WTC11 (cell line): ENCODE measurements around the gene RABGEF1. TPM values are rescaled to one million over a fixed set of nuclear protein-coding genes. Genes with fewer than 3 reads are reported as not detected.

Experiments
- ATAC-seq: fragments of 200-7000 bp; cut with Tn5 transposase; 2 replicates; pipeline ENCODE4 v1.10.0; 2021; ENCODE audit warnings: mild to moderate bottlenecking, moderate library complexity
- CTCF ChIA-PET: fragments of 300-600 bp; sonication (Branson Sonifier 250); formaldehyde crosslinking; loops from one replicate; lab custom pipeline; 2021; ENCODE audit warnings: antibody characterized with exemption; lab: Charles Lee
- POLR2A ChIA-PET: fragments of 350-600 bp; sonication (Branson Sonifier 250); formaldehyde crosslinking; loops from one replicate; lab custom pipeline; 2021; ENCODE audit warnings: antibody characterized with exemption; lab: Charles Lee
- DNase-seq: peaks from one replicate; pipeline ENCODE4 v3.0.0; 2021; ENCODE audit warnings: low spot score
- H3K27ac Mint-ChIP-seq: 2 replicates; pipeline ENCODE4 v1.8.0; 2021; ENCODE audit warnings: mixed read lengths
- H3K27me3 Mint-ChIP-seq: 2 replicates; pipeline ENCODE4 v1.8.0; 2021; ENCODE audit warnings: low read depth, mild to moderate bottlenecking, moderate library complexity, mixed read lengths
- H3K36me3 Mint-ChIP-seq: 2 replicates; pipeline ENCODE4 v1.8.0; 2021; ENCODE audit warnings: mixed read lengths
- H3K4me1 Mint-ChIP-seq: 2 replicates; pipeline ENCODE4 v1.8.0; 2022; ENCODE audit warnings: mixed read lengths
- H3K4me3 Mint-ChIP-seq: 2 replicates; pipeline ENCODE4 v1.8.0; 2021; ENCODE audit warnings: mild to moderate bottlenecking, moderate library complexity, mixed read lengths
- H3K9me3 Mint-ChIP-seq: 2 replicates; pipeline ENCODE4 v1.8.0; 2021; ENCODE audit warnings: mixed read lengths
- CREB1 ChIP-seq: sonication (generic); formaldehyde crosslinking; IDR thresholded peaks from 2 replicates; pipeline ENCODE4 v1.8.0; 2023; ENCODE audit warnings: mild to moderate bottlenecking, missing genetic modification reagents
- ETV6 ChIP-seq: sonication (generic); formaldehyde crosslinking; IDR thresholded peaks from 2 replicates; pipeline ENCODE4 v1.8.1; 2022; ENCODE audit warnings: mild to moderate bottlenecking, missing genetic modification reagents
- FOXJ3 ChIP-seq: sonication (generic); formaldehyde crosslinking; IDR thresholded peaks from 2 replicates; pipeline ENCODE4 v1.9.0; 2021; ENCODE audit warnings: missing genetic modification reagents, mild to moderate bottlenecking, borderline replicate concordance
- GRHL2 ChIP-seq: fragments of 250-450 bp; sonication (Bioruptor Pico); IDR thresholded peaks from 2 replicates; pipeline ENCODE4 v1.8.0; 2022; ENCODE audit warnings: mild to moderate bottlenecking, moderate library complexity; ENCODE audit not compliant: insufficient replicate concordance, severe bottlenecking
- NFE2L1 ChIP-seq: sonication (generic); formaldehyde crosslinking; IDR thresholded peaks from 2 replicates; pipeline ENCODE4 v1.8.1; 2023; ENCODE audit warnings: missing genetic modification reagents
- NFYB ChIP-seq: sonication (generic); formaldehyde crosslinking; conservative IDR thresholded peaks from 2 replicates; pipeline ENCODE4 v1.8.0; 2022; ENCODE audit warnings: low read depth, missing genetic modification reagents
- NR1H2 ChIP-seq: sonication (generic); formaldehyde crosslinking; IDR thresholded peaks from 2 replicates; pipeline ENCODE4 v1.9.0; 2021; ENCODE audit warnings: mild to moderate bottlenecking, moderate library complexity, missing genetic modification reagents
- SP1 ChIP-seq: sonication (generic); formaldehyde crosslinking; conservative IDR thresholded peaks from 2 replicates; pipeline ENCODE4 v1.8.1; 2022; ENCODE audit warnings: missing genetic modification reagents
- TEAD4 ChIP-seq: sonication (generic); formaldehyde crosslinking; IDR thresholded peaks from 2 replicates; pipeline ENCODE4 v1.8.0; 2022; ENCODE audit warnings: mild to moderate bottlenecking, missing genetic modification reagents
- ZNF416 ChIP-seq: fragments of 250-450 bp; sonication (Bioruptor Pico); IDR thresholded peaks from 2 replicates; pipeline ENCODE4 v1.9.0; 2021; ENCODE audit warnings: mild to moderate bottlenecking, inconsistent platforms
- total RNA-seq: library from RNA; stranded (reverse); gene quantifications from 3 replicates; pipeline ENCODE4 v1.2.3, GENCODE V29; 2021
- TF ChIP-seq, protein P1 (sequence below): sonication (generic); formaldehyde crosslinking; IDR thresholded peaks from 2 replicates; pipeline ENCODE4 v1.8.1; 2022; ENCODE audit warnings: low read depth, mild to moderate bottlenecking, moderate library complexity, missing genetic modification reagents, borderline replicate concordance
- TF ChIP-seq, protein P2 (sequence below): sonication (generic); formaldehyde crosslinking; IDR thresholded peaks from 2 replicates; pipeline ENCODE4 v1.8.1; 2022; ENCODE audit warnings: mild to moderate bottlenecking, moderate library complexity, missing genetic modification reagents
- TF ChIP-seq, protein P3 (sequence below): sonication (generic); formaldehyde crosslinking; IDR thresholded peaks from 2 replicates; pipeline ENCODE4 v1.8.0; 2022; ENCODE audit warnings: mild to moderate bottlenecking, missing genetic modification reagents
- TF ChIP-seq, protein P4 (sequence below): sonication (generic); formaldehyde crosslinking; IDR thresholded peaks from 2 replicates; pipeline ENCODE4 v1.8.0; 2023; ENCODE audit warnings: mild to moderate bottlenecking, missing genetic modification reagents
- TF ChIP-seq, protein P5 (sequence below): fragments of 200-600 bp; IDR thresholded peaks from 2 replicates; pipeline ENCODE4 v1.8.0; 2022; ENCODE audit warnings: antibody characterized with exemption
- TF ChIP-seq, protein P6 (sequence below): fragments of 250-450 bp; sonication (Bioruptor Pico); conservative IDR thresholded peaks from 2 replicates; pipeline ENCODE4 v1.9.0; 2021; ENCODE audit warnings: mild to moderate bottlenecking

The RABGEF1 gene
- total RNA-seq, 1 experiment from 2014 or later = 18.1 TPM

DNA sequence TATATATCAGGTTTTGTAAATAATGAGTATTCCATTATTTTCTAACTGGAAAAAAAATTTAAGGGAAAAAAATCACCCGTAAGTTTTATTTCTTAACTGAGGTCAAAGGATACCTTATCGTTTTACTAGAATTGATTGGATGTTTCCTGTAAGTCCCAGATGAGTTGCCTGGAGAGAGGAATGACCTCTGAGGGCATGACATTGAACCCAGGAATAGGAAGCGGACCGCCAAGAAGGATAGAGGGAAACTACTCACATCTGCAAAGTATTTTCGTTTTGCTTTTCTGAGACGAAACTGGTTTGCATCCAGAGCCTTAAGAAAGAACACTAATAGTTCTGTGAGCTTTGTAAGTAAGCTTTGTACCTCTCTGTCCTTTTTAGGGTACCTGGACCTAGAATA, 17.4 kb downstream of the RABGEF1 start:
- TF ChIP-seq TEAD4 (CRISPR knock-in tag) = no peak
- TF ChIP-seq, protein P1, sequence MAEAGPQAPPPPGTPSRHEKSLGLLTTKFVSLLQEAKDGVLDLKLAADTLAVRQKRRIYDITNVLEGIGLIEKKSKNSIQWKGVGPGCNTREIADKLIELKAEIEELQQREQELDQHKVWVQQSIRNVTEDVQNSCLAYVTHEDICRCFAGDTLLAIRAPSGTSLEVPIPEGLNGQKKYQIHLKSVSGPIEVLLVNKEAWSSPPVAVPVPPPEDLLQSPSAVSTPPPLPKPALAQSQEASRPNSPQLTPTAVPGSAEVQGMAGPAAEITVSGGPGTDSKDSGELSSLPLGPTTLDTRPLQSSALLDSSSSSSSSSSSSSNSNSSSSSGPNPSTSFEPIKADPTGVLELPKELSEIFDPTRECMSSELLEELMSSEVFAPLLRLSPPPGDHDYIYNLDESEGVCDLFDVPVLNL (CRISPR knock-in tag) = no peak
- TF ChIP-seq, protein P2, sequence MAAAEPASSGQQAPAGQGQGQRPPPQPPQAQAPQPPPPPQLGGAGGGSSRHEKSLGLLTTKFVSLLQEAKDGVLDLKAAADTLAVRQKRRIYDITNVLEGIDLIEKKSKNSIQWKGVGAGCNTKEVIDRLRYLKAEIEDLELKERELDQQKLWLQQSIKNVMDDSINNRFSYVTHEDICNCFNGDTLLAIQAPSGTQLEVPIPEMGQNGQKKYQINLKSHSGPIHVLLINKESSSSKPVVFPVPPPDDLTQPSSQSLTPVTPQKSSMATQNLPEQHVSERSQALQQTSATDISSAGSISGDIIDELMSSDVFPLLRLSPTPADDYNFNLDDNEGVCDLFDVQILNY (CRISPR knock-in tag) = no peak
- TF ChIP-seq FOXJ3 (CRISPR knock-in tag) = no peak
- no peak for TF ChIP-seq NFE2L1 (CRISPR knock-in tag)
- TF ChIP-seq ETV6 (CRISPR knock-in tag) = no peak
- no peak for TF ChIP-seq ZNF416
- TF ChIP-seq, protein P3, sequence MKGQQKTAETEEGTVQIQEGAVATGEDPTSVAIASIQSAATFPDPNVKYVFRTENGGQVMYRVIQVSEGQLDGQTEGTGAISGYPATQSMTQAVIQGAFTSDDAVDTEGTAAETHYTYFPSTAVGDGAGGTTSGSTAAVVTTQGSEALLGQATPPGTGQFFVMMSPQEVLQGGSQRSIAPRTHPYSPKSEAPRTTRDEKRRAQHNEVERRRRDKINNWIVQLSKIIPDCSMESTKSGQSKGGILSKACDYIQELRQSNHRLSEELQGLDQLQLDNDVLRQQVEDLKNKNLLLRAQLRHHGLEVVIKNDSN = no peak
- TF ChIP-seq, protein P4, sequence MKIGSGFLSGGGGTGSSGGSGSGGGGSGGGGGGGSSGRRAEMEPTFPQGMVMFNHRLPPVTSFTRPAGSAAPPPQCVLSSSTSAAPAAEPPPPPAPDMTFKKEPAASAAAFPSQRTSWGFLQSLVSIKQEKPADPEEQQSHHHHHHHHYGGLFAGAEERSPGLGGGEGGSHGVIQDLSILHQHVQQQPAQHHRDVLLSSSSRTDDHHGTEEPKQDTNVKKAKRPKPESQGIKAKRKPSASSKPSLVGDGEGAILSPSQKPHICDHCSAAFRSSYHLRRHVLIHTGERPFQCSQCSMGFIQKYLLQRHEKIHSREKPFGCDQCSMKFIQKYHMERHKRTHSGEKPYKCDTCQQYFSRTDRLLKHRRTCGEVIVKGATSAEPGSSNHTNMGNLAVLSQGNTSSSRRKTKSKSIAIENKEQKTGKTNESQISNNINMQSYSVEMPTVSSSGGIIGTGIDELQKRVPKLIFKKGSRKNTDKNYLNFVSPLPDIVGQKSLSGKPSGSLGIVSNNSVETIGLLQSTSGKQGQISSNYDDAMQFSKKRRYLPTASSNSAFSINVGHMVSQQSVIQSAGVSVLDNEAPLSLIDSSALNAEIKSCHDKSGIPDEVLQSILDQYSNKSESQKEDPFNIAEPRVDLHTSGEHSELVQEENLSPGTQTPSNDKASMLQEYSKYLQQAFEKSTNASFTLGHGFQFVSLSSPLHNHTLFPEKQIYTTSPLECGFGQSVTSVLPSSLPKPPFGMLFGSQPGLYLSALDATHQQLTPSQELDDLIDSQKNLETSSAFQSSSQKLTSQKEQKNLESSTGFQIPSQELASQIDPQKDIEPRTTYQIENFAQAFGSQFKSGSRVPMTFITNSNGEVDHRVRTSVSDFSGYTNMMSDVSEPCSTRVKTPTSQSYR (CRISPR knock-in tag) = no peak
- TF ChIP-seq, protein P5, sequence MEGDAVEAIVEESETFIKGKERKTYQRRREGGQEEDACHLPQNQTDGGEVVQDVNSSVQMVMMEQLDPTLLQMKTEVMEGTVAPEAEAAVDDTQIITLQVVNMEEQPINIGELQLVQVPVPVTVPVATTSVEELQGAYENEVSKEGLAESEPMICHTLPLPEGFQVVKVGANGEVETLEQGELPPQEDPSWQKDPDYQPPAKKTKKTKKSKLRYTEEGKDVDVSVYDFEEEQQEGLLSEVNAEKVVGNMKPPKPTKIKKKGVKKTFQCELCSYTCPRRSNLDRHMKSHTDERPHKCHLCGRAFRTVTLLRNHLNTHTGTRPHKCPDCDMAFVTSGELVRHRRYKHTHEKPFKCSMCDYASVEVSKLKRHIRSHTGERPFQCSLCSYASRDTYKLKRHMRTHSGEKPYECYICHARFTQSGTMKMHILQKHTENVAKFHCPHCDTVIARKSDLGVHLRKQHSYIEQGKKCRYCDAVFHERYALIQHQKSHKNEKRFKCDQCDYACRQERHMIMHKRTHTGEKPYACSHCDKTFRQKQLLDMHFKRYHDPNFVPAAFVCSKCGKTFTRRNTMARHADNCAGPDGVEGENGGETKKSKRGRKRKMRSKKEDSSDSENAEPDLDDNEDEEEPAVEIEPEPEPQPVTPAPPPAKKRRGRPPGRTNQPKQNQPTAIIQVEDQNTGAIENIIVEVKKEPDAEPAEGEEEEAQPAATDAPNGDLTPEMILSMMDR = no peak
- no peak for TF ChIP-seq GRHL2 (CRISPR knock-in tag)
- TF ChIP-seq CREB1 (CRISPR knock-in tag) = no peak
- TF ChIP-seq SP1 (CRISPR knock-in tag) = no peak
- no peak for TF ChIP-seq NFYB
- no peak for TF ChIP-seq NR1H2 (CRISPR knock-in tag)
- TF ChIP-seq, protein P6, sequence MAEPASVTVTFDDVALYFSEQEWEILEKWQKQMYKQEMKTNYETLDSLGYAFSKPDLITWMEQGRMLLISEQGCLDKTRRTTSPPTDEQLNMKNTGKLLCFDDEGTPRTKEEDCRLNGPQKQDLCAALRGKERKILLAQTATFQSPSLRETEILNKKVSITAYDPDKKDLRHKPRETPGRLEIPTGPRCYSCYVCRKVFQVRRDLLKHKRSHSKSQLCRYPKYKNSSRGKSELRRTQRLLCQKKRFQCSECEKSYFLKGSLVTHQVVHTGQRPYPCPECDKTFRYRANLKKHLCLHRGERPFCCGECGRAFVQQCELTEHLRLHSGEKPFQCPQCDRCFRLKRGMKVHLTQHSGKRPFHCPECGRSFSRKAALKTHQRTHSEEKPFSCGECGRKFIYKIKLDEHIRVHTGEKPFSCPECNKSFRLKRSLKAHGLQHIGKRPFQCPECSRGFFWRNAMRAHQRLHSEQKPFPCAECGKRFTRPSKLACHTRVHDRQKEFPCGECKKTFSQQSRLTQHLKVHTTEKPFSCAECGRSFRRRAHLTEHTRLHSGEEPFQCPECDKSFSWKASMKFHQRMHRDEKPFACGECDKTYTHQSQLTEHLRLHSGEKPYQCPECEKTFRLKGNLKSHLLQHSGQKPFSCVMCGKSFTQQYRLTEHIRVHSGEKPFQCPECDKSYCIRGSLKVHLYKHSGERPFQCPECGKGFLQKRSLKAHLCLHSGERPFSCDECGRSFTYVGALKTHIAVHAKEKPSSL (CRISPR knock-in tag) = no peak
- Mint-ChIP-seq H3K4me3 (no peak overlapping the region), H3K9me3 (peaks cover 5% of the 10 kb centered on the region), H3K27ac (no peak overlapping the region), H3K27me3 (no peaks in the 10 kb centered on the region), H3K36me3 (peaks cover 2% of the 10 kb centered on the region; the same call in 1 of the 2 replicates), H3K4me1 (no peaks in the 10 kb centered on the region)
- ChIA-PET POLR2A (no interaction called here), CTCF (no interaction called here)
- DNase-seq (no peak), ATAC-seq (no peak)
